Endometrial microvascular endothelial cells (primary cell): Measurements from ENCODE around the gene SLC22A12. TPM values are rescaled to one million over a fixed set of nuclear protein-coding genes. Genes with fewer than 3 reads are reported as not detected.
"Not testable (repeated sequence)": the region's sequence is repeated elsewhere in the genome, so short reads cannot be mapped to it uniquely, and the experiment has no call there.

Source experiments
- in situ Hi-C: cut with HindIII; loops from 2 replicates; pipeline ENCODE4 v1.10.0; 2017; ENCODE audit warnings: low sequenced_read_pairs, low pct_unique_long_range_greater_than_20kb; ENCODE audit errors: inconsistent ontology term
- total RNA-seq: library from RNA; depleted of rRNA; stranded (reverse); fragments of >200 nt; gene quantifications from one replicate; pipeline ENCODE4 v1.2.3, GENCODE V29; 2015; ENCODE audit errors: inconsistent ontology term

Gene SLC22A12
- not detected for total RNA-seq

GRCh38 chr11:64590763-64591221, at the start of gene SLC22A12:
Gene SLC22A12 (plus strand): TSS chr11:64591220. CDS start chr11:64591557, 337 bp downstream.
- in situ Hi-C loops = no loop called here

- in situ Hi-C loops = no loop called here
Measured at GRCh38 chr11:64542172-64543125, 48.6 kb upstream of the SLC22A12 start.

GRCh38 chr11:64543818-64544217, 47.2 kb upstream of the SLC22A12 start:
- in situ Hi-C loops = no loop called here

- in situ Hi-C loops = no loop called here
Measured at GRCh38 chr11:64544616-64545296, 46.3 kb upstream of the SLC22A12 start.

GRCh38 chr11:64545619-64546018, 45.4 kb upstream of the SLC22A12 start:
- in situ Hi-C loops = no loop called here

- in situ Hi-C loops = no loop called here
Measured at GRCh38 chr11:64546176-64546575, 44.8 kb upstream of the SLC22A12 start.

- in situ Hi-C loops = no loop called here
Measured at GRCh38 chr11:64546600-64546999, 44.4 kb upstream of the SLC22A12 start.

- in situ Hi-C loops = no loop called here
Measured at GRCh38 chr11:64549969-64550368, 41.1 kb upstream of the SLC22A12 start.

GRCh38 chr11:64553554-64554201, 37.3 kb upstream of the SLC22A12 start:
- in situ Hi-C loops = no loop called here

- in situ Hi-C loops = no loop called here
Measured at GRCh38 chr11:64556044-64556720, 34.8 kb upstream of the SLC22A12 start.

- in situ Hi-C loops = no loop called here
Measured at GRCh38 chr11:64556721-64557250, 34.2 kb upstream of the SLC22A12 start.

GRCh38 chr11:64558065-64558745, 32.8 kb upstream of the SLC22A12 start:
- in situ Hi-C loops = no loop called here

- in situ Hi-C loops = no loop called here
Measured at GRCh38 chr11:64558869-64559268, 32.2 kb upstream of the SLC22A12 start.

GRCh38 chr11:64559351-64560138, 31.5 kb upstream of the SLC22A12 start:
- in situ Hi-C loops = no loop called here

- in situ Hi-C loops = no loop called here
Measured at GRCh38 chr11:64560139-64560771, 30.8 kb upstream of the SLC22A12 start.

GRCh38 chr11:64560941-64561340, 30.1 kb upstream of the SLC22A12 start:
- in situ Hi-C loops = no loop called here

- in situ Hi-C loops = not testable (repeated sequence)
Measured at GRCh38 chr11:64561429-64561828, 29.6 kb upstream of the SLC22A12 start.
